GM21529 (cell line): ENCODE data around the gene HAUS5.

ENCODE experiments used
- ATAC-seq: cut with Tn5 transposase; IDR thresholded peaks from one replicate; pipeline ENCODE4 v1.9.1; 2021; ENCODE audit not compliant: unreplicated experiment

HAUS5 gene

GRCh38 chr19:35669974-35670373 lies 57.4 kb downstream of the HAUS5 start:
- no peak for ATAC-seq

- ATAC-seq: no peak
These were observed 58.2 kb downstream of the HAUS5 start for GRCh38 chr19:35670686-35671085.

- no peak for ATAC-seq
These were observed 59.3 kb downstream of the HAUS5 start for GRCh38 chr19:35671818-35672217.

- ATAC-seq: peak; percentile 45
These were observed 60.7 kb downstream of the HAUS5 start for GRCh38 chr19:35673121-35673804.
